WTC11 (cell line): ENCODE measurements around the gene KRTAP13-3. TPM values are rescaled to one million over a fixed set of nuclear protein-coding genes. Genes with fewer than 3 reads are reported as not detected.

Experiments
- ATAC-seq: fragments of 200-7000 bp; cut with Tn5 transposase; 2 replicates; pipeline ENCODE4 v1.10.0; 2021; ENCODE audit warnings: mild to moderate bottlenecking, moderate library complexity
- CTCF ChIA-PET: fragments of 300-600 bp; sonication (Branson Sonifier 250); formaldehyde crosslinking; loops from one replicate; lab custom pipeline; 2021; ENCODE audit warnings: antibody characterized with exemption; lab: Charles Lee
- POLR2A ChIA-PET: fragments of 350-600 bp; sonication (Branson Sonifier 250); formaldehyde crosslinking; loops from one replicate; lab custom pipeline; 2021; ENCODE audit warnings: antibody characterized with exemption; lab: Charles Lee
- DNase-seq: peaks from one replicate; pipeline ENCODE4 v3.0.0; 2021; ENCODE audit warnings: low spot score
- H3K27ac Mint-ChIP-seq: 2 replicates; pipeline ENCODE4 v1.8.0; 2021; ENCODE audit warnings: mixed read lengths
- H3K27me3 Mint-ChIP-seq: 2 replicates; pipeline ENCODE4 v1.8.0; 2021; ENCODE audit warnings: low read depth, mild to moderate bottlenecking, moderate library complexity, mixed read lengths
- H3K36me3 Mint-ChIP-seq: 2 replicates; pipeline ENCODE4 v1.8.0; 2021; ENCODE audit warnings: mixed read lengths
- H3K4me1 Mint-ChIP-seq: 2 replicates; pipeline ENCODE4 v1.8.0; 2022; ENCODE audit warnings: mixed read lengths
- H3K4me3 Mint-ChIP-seq: 2 replicates; pipeline ENCODE4 v1.8.0; 2021; ENCODE audit warnings: mild to moderate bottlenecking, moderate library complexity, mixed read lengths
- H3K9me3 Mint-ChIP-seq: 2 replicates; pipeline ENCODE4 v1.8.0; 2021; ENCODE audit warnings: mixed read lengths
- CDX4 ChIP-seq: fragments of 250-450 bp; sonication (Bioruptor Pico); IDR thresholded peaks from 2 replicates; pipeline ENCODE4 v1.9.0; 2021; ENCODE audit warnings: moderate library complexity, mild to moderate bottlenecking, inconsistent platforms, borderline replicate concordance
- CREB1 ChIP-seq: sonication (generic); formaldehyde crosslinking; IDR thresholded peaks from 2 replicates; pipeline ENCODE4 v1.8.0; 2023; ENCODE audit warnings: mild to moderate bottlenecking, missing genetic modification reagents
- KAT7 ChIP-seq: sonication (generic); formaldehyde crosslinking; IDR thresholded peaks from 2 replicates; pipeline ENCODE4 v1.8.1; 2023; ENCODE audit warnings: missing genetic modification reagents, mild to moderate bottlenecking, borderline replicate concordance
- PRRX2 ChIP-seq: fragments of 250-450 bp; sonication (Bioruptor Pico); IDR thresholded peaks from 2 replicates; pipeline ENCODE4 v1.8.0; 2021; ENCODE audit warnings: mild to moderate bottlenecking
- TEAD1 ChIP-seq: sonication (generic); formaldehyde crosslinking; IDR thresholded peaks from 2 replicates; pipeline ENCODE4 v1.8.0; 2022; ENCODE audit warnings: mild to moderate bottlenecking, missing genetic modification reagents
- ZBTB43 ChIP-seq: sonication (generic); formaldehyde crosslinking; IDR thresholded peaks from 2 replicates; pipeline ENCODE4 v1.8.1; 2023; ENCODE audit warnings: mild to moderate bottlenecking, missing genetic modification reagents
- total RNA-seq: library from RNA; stranded (reverse); gene quantifications from 3 replicates; pipeline ENCODE4 v1.2.3, GENCODE V29; 2021

The KRTAP13-3 gene
- total RNA-seq, 1 experiment from 2014 or later = not detected

GRCh38 chr21:30391492-30392025 is 34.2 kb downstream of the KRTAP13-3 start:
- Mint-ChIP-seq H3K4me1 (no peaks in the 10 kb centered on the region), H3K27ac (no peak overlapping the region), H3K9me3 (peaks cover 17% of the 10 kb centered on the region), H3K4me3 (no peak overlapping the region), H3K36me3 (no peaks in the 10 kb centered on the region), H3K27me3 (no peaks in the 10 kb centered on the region)
- no peak for DNase-seq
- ChIA-PET CTCF (interaction anchor here (1.3 kb wide), 1 partner anchor 17 kb away, joined by 5 read pairs; no protein-coding TSS in a partner anchor), POLR2A (no interaction called here)
- no peak for ATAC-seq
- no peak for TF ChIP-seq CREB1 (CRISPR knock-in tag)
- TF ChIP-seq KAT7 (CRISPR knock-in tag) = no peak
- TF ChIP-seq ZBTB43 (CRISPR knock-in tag) = no peak

GRCh38 chr21:30382201-30382600 is 43.5 kb downstream of the KRTAP13-3 start:
- POLR2A ChIA-PET = no interaction called here
- Mint-ChIP-seq H3K27me3 (no peaks in the 10 kb centered on the region), H3K4me1 (peaks cover 4% of the 10 kb centered on the region), H3K4me3 (no peak overlapping the region), H3K27ac (no peak overlapping the region), H3K9me3 (peaks cover 28% of the 10 kb centered on the region), H3K36me3 (peaks cover 6% of the 10 kb centered on the region; the same call in 1 of the 2 replicates)
- DNase-seq (no peak), ATAC-seq (no peak)
- CTCF ChIA-PET = no interaction called here
- TF ChIP-seq CDX4 (CRISPR knock-in tag) (no peak), PRRX2 (CRISPR knock-in tag) (no peak), TEAD1 (CRISPR knock-in tag) (no peak)

Other genes starting within 250 kb of the KRTAP13-3 start
- gene CLDN8, start 209.8 kb downstream of the KRTAP13-3 start, total RNA-seq = not detected in 3 replicates
- gene KRTAP24-1, start 143.0 kb downstream of the KRTAP13-3 start, total RNA-seq = not detected in 3 replicates
- gene KRTAP25-1, start 136.4 kb downstream of the KRTAP13-3 start, total RNA-seq = not detected in 3 replicates
- gene KRTAP26-1, start 105.6 kb downstream of the KRTAP13-3 start, total RNA-seq = not detected in 3 replicates
- gene KRTAP27-1, start 88.2 kb downstream of the KRTAP13-3 start, total RNA-seq = not detected in 3 replicates
- gene KRTAP23-1, start 77.3 kb downstream of the KRTAP13-3 start, total RNA-seq = not detected in 3 replicates
- not detected in 3 replicates for gene KRTAP13-2, start 53.7 kb downstream of the KRTAP13-3 start, total RNA-seq
- not detected in 3 replicates for gene KRTAP13-1, start 29.9 kb downstream of the KRTAP13-3 start, total RNA-seq
- 0.32 TPM in 1 of 3 replicates, not detected in the others for gene KRTAP13-4, start 4.3 kb upstream of the KRTAP13-3 start, total RNA-seq
- not detected in 3 replicates for gene KRTAP15-1, start 14.3 kb upstream of the KRTAP13-3 start, total RNA-seq
- gene KRTAP19-1, start 54.4 kb upstream of the KRTAP13-3 start, total RNA-seq = not detected in 3 replicates
- gene KRTAP19-2, start 61.5 kb upstream of the KRTAP13-3 start, total RNA-seq = not detected in 3 replicates
- gene KRTAP19-3, start 66.1 kb upstream of the KRTAP13-3 start, total RNA-seq = not detected in 3 replicates
- not detected in 3 replicates for gene KRTAP19-4, start 71.2 kb upstream of the KRTAP13-3 start, total RNA-seq
- gene KRTAP19-5, start 76.2 kb upstream of the KRTAP13-3 start, total RNA-seq = not detected in 3 replicates
- gene KRTAP19-6, start 115.9 kb upstream of the KRTAP13-3 start, total RNA-seq = not detected in 3 replicates
- gene KRTAP19-7, start 135.4 kb upstream of the KRTAP13-3 start, total RNA-seq = not detected in 3 replicates
- gene KRTAP22-2, start 164.5 kb upstream of the KRTAP13-3 start, total RNA-seq = not detected in 3 replicates
- not detected in 3 replicates for gene KRTAP6-3, start 166.5 kb upstream of the KRTAP13-3 start, total RNA-seq
- gene KRTAP6-2, start 173.0 kb upstream of the KRTAP13-3 start, total RNA-seq = not detected in 3 replicates
- gene KRTAP22-1, start 175.2 kb upstream of the KRTAP13-3 start, total RNA-seq = not detected in 3 replicates
- gene KRTAP6-1, start 188.0 kb upstream of the KRTAP13-3 start, total RNA-seq = not detected in 3 replicates
- not detected in 3 replicates for gene KRTAP20-1, start 190.5 kb upstream of the KRTAP13-3 start, total RNA-seq
- not detected in 3 replicates for gene KRTAP20-4, start 194.7 kb upstream of the KRTAP13-3 start, total RNA-seq
- not detected in 3 replicates for gene KRTAP20-2, start 209.3 kb upstream of the KRTAP13-3 start, total RNA-seq
- not detected in 3 replicates for gene KRTAP20-3, start 216.9 kb upstream of the KRTAP13-3 start, total RNA-seq